CD4-positive, alpha-beta T cell (primary cell): ENCODE measurements around the gene KLHL5. TPM values are rescaled to one million over a fixed set of nuclear protein-coding genes. Genes with fewer than 3 reads are reported as not detected.

Experiments used
- ATAC-seq: fragments of 200-7000 bp; cut with Tn5 transposase; one replicate; pipeline ENCODE4 v1.10.0; 2022; ENCODE audit warnings: mild to moderate bottlenecking; ENCODE audit not compliant: poor library complexity
- CTCF ChIA-PET: fragments of 350-600 bp; sonication (Branson Sonifier 250); formaldehyde crosslinking; loops from one replicate; lab custom pipeline; 2021; ENCODE audit warnings: antibody characterized with exemption, inconsistent platforms; lab: Charles Lee
- POLR2A ChIA-PET: fragments of 350-600 bp; sonication (Branson Sonifier 250); formaldehyde crosslinking; loops from one replicate; lab custom pipeline; 2021; ENCODE audit warnings: antibody characterized with exemption, inconsistent platforms; lab: Charles Lee
- DNase-seq, 14 experiments: peaks; one replicate each; pipeline ENCODE4 v3.0.0-alpha.2; 2013 to 2020; ENCODE audit warnings: mixed read lengths in 2 of 14
- H3K27ac ChIP-seq, 2 donors: one replicate each; pipeline versions ENCODE4 v1.5.1 to v1.7.0; 2013; ENCODE audit warnings: low read length in 2 of 2, low read depth in 1 of 2, mild to moderate bottlenecking in 1 of 2
- H3K27me3 ChIP-seq, 2 experiments: 1 replicate in 1 of 2; 2 replicates in 1 of 2; pipeline versions ENCODE4 v1.6.1 to v1.7.0; 2013; ENCODE audit warnings: low read length in 2 of 2, control low read depth in 1 of 2, mild to moderate bottlenecking in 1 of 2, moderate library complexity in 1 of 2; ENCODE audit not compliant: insufficient read depth in 2 of 2, control insufficient read depth in 1 of 2
- H3K36me3 ChIP-seq: one replicate; pipeline ENCODE4 v1.6.1; 2013; ENCODE audit warnings: low read length, control low read depth; ENCODE audit not compliant: insufficient read depth
- H3K4me1 ChIP-seq: one replicate; pipeline ENCODE4 v1.6.1; 2013; ENCODE audit warnings: low read length, control low read depth; ENCODE audit not compliant: insufficient read depth
- H3K4me3 ChIP-seq: one replicate; pipeline ENCODE4 v1.5.1; 2013; ENCODE audit warnings: mild to moderate bottlenecking, low read length, moderate library complexity
- H3K9me3 ChIP-seq, 2 experiments: 1 replicate in 1 of 2; 2 replicates in 1 of 2; pipeline versions ENCODE4 v1.6.1 to v1.7.0; 2013; ENCODE audit warnings: low read length in 2 of 2, mild to moderate bottlenecking in 2 of 2, control low read depth in 1 of 2, moderate library complexity in 1 of 2; ENCODE audit not compliant: control insufficient read depth in 1 of 2, insufficient read depth in 1 of 2
- H3K27ac Mint-ChIP-seq: one replicate; pipeline ENCODE4 v1.8.0; 2020; ENCODE audit warnings: mixed read lengths
- H3K27me3 Mint-ChIP-seq: one replicate; pipeline ENCODE4 v1.8.0; 2021; ENCODE audit warnings: mixed read lengths
- H3K36me3 Mint-ChIP-seq: one replicate; pipeline ENCODE4 v1.8.0; 2021; ENCODE audit warnings: low read depth, mixed read lengths
- H3K4me1 Mint-ChIP-seq: one replicate; pipeline ENCODE4 v1.8.0; 2021; ENCODE audit warnings: low read depth, mixed read lengths
- H3K4me3 Mint-ChIP-seq: one replicate; pipeline ENCODE4 v1.8.0; 2020; ENCODE audit warnings: mild to moderate bottlenecking, mixed read lengths
- H3K9me3 Mint-ChIP-seq: one replicate; pipeline ENCODE4 v1.8.0; 2020; ENCODE audit warnings: mixed read lengths
- CTCF ChIP-seq: fragments of 200-600 bp; IDR thresholded peaks from one replicate; pipeline ENCODE4 v1.8.0; 2022; ENCODE audit warnings: antibody characterized with exemption, mild to moderate bottlenecking
- intact Hi-C, 2 experiments: fragments of 100-400 bp; cut with DNase I in 1 of 2; cut with micrococcal nuclease in 1 of 2; formaldehyde crosslinking; loops; one replicate each; pipeline versions ENCODE4 v1.15.1 to v1.9.0; 2023 to 2025; cut with DNase I, micrococcal nuclease
- total RNA-seq, 174 experiments: library from RNA in 2 of 174; stranded (reverse) in 2 of 174; gene quantifications; one replicate each; pipeline ENCODE4 v1.2.3 and lab custom pipeline; 2021 to 2026

KLHL5 gene
- total RNA-seq, 2 experiments from 2014 or later: 17.7 to 18.6 TPM

GRCh38 chr4:39104255-39104654 is 42.2 kb downstream of the KLHL5 start:
- Histone ChIP-seq H3K4me3 (no peak overlapping the region), H3K9me3 (no peaks in the 10 kb centered on the region), H3K4me1 (no peaks in the 10 kb centered on the region), H3K36me3 (peaks cover 22% of the 10 kb centered on the region), H3K27ac (no peak overlapping the region), H3K27me3 (no peaks in the 10 kb centered on the region)
- Mint-ChIP-seq H3K27ac (no peak overlapping the region), H3K4me3 (no peak overlapping the region), H3K27me3 (no peaks in the 10 kb centered on the region), H3K36me3 (peaks cover 58% of the 10 kb centered on the region), H3K4me1 (no peaks in the 10 kb centered on the region), H3K9me3 (no peaks in the 10 kb centered on the region)
- DNase-seq: no peak
- CTCF ChIA-PET: interaction anchor here (0.9 kb wide), 1 partner anchor 46 kb away, joined by 3 read pairs; no protein-coding TSS in a partner anchor
- POLR2A ChIA-PET: interaction anchor here (0.6 to 0.7 kb wide), 2 partner anchors 10 to 58 kb away, joined by 3 to 4 read pairs; no protein-coding TSS in a partner anchor
- no peak for TF ChIP-seq CTCF
- intact Hi-C loops: no loop called here
- no peak for ATAC-seq

- intact Hi-C loops: no loop called here
Measured at GRCh38 chr4:39106011-39106410, 44.0 kb downstream of the KLHL5 start.

GRCh38 chr4:39114436-39114835 is 52.4 kb downstream of the KLHL5 start:
- Histone ChIP-seq H3K27ac (no peak overlapping the region), H3K4me1 (peaks cover 14% of the 10 kb centered on the region), H3K4me3 (no peak overlapping the region), H3K9me3 (no peaks in the 10 kb centered on the region), H3K36me3 (peaks cover 23% of the 10 kb centered on the region), H3K27me3 (no peaks in the 10 kb centered on the region)
- H3K27me3 Mint-ChIP-seq: no peaks in the 10 kb centered on the region
- no peak for DNase-seq
- ATAC-seq: no peak
- CTCF ChIA-PET: no interaction called here
- TF ChIP-seq CTCF: no peak
- peaks cover 67% of the 10 kb centered on the region for H3K36me3 Mint-ChIP-seq
- POLR2A ChIA-PET: no interaction called here
- no peaks in the 10 kb centered on the region for H3K9me3 Mint-ChIP-seq
- H3K27ac Mint-ChIP-seq: no peak overlapping the region
- intact Hi-C loops: no loop called here
- H3K4me3 Mint-ChIP-seq: no peak overlapping the region
- H3K4me1 Mint-ChIP-seq: peaks cover 20% of the 10 kb centered on the region

More at GRCh38 chr4:39106011-39106410, 44.0 kb downstream of the KLHL5 start:
- Mint-ChIP-seq H3K27ac (no peak overlapping the region), H3K4me1 (no peaks in the 10 kb centered on the region), H3K4me3 (no peak overlapping the region), H3K27me3 (no peaks in the 10 kb centered on the region), H3K9me3 (no peaks in the 10 kb centered on the region), H3K36me3 (peaks cover 45% of the 10 kb centered on the region)
- no peak for TF ChIP-seq CTCF
- no peak overlapping the region for H3K4me3 ChIP-seq
- peaks cover 18% of the 10 kb centered on the region for H3K36me3 ChIP-seq
- ChIA-PET POLR2A (no interaction called here), CTCF (interaction anchor here (1.3 kb wide), 1 partner anchor 29 kb away, joined by 3 read pairs; no protein-coding TSS in a partner anchor)
- H3K9me3 ChIP-seq: no peaks in the 10 kb centered on the region
- no peak overlapping the region for H3K27ac ChIP-seq
- ATAC-seq (no peak), DNase-seq (no peak)
- H3K4me1 ChIP-seq: no peaks in the 10 kb centered on the region
- H3K27me3 ChIP-seq: no peaks in the 10 kb centered on the region
